NCI-H1694 treated with DMSO at 0.1 percent for 48 hours (cell line): Measurements from ENCODE around the gene RGS14.
"Not testable (repeated sequence)": the region's sequence is repeated elsewhere in the genome, so short reads cannot be mapped to it uniquely, and the experiment has no call there.

Experiments used
- DNase-seq: peaks from one replicate; lab custom pipeline; 2025; lab: John Stamatoyannopoulos, UW

RGS14 gene

GRCh38 chr5:177365845-177366527, 8.3 kb downstream of the RGS14 start:
- DNase-seq: no peak

- no peak for DNase-seq
These were observed 9.0 kb downstream of the RGS14 start for GRCh38 chr5:177366528-177367322.

GRCh38 chr5:177367323-177367848, 9.7 kb downstream of the RGS14 start:
- DNase-seq: no peak

- DNase-seq: no peak
These were observed 10.5 kb downstream of the RGS14 start for GRCh38 chr5:177367981-177368868.

GRCh38 chr5:177368869-177369644, 11.3 kb downstream of the RGS14 start:
- DNase-seq: no peak

- peak; percentile 5 for DNase-seq
These were observed 12.1 kb downstream of the RGS14 start for GRCh38 chr5:177369645-177370440.

GRCh38 chr5:177370488-177371119, 12.9 kb downstream of the RGS14 start:
- no peak for DNase-seq

GRCh38 chr5:177371120-177372033, 13.7 kb downstream of the RGS14 start:
- no peak for DNase-seq

GRCh38 chr5:177372034-177372896, 14.5 kb downstream of the RGS14 start:
- no peak for DNase-seq

GRCh38 chr5:177372910-177373309, 15.2 kb downstream of the RGS14 start:
- DNase-seq: no peak

GRCh38 chr5:177373806-177374205, 16.1 kb downstream of the RGS14 start:
- no peak for DNase-seq

GRCh38 chr5:177374211-177374610, 16.5 kb downstream of the RGS14 start:
- no peak for DNase-seq

- DNase-seq: not testable (repeated sequence)
These were observed 17.8 kb downstream of the RGS14 start for GRCh38 chr5:177375516-177375915.

- DNase-seq: no peak
These were observed 18.4 kb downstream of the RGS14 start for GRCh38 chr5:177376107-177376506.

GRCh38 chr5:177377851-177378776, 20.4 kb downstream of the RGS14 start:
- DNase-seq: no peak

- DNase-seq: no peak
These were observed 21.5 kb downstream of the RGS14 start for GRCh38 chr5:177378884-177379883.
